Transverse colon (tissue), 4 donors: ENCODE data around the gene ZNFX1. TPM values are rescaled to one million over a fixed set of nuclear protein-coding genes. Genes with fewer than 3 reads are reported as not detected.

Experiments
- DNase-seq: peaks from one replicate; pipeline ENCODE4 v3.0.0-alpha.2; 2019
- H3K27ac ChIP-seq, 4 donors: fragments of 200-600 bp; sonication (generic); 2 replicates each; pipeline ENCODE4 v1.5.1; 2016 to 2018; ENCODE audit warnings: inconsistent platforms in 4 of 4
- H3K27me3 ChIP-seq: fragments of 200-600 bp; sonication (generic); 2 replicates; pipeline ENCODE4 v1.5.1; 2017; ENCODE audit warnings: inconsistent platforms
- H3K36me3 ChIP-seq, 4 donors: fragments of 200-600 bp; sonication (generic); 2 replicates each; pipeline ENCODE4 v1.5.1; 2017 to 2019; ENCODE audit warnings: inconsistent platforms in 4 of 4
- H3K4me1 ChIP-seq, 4 donors: fragments of 200-600 bp; sonication (generic); 2 replicates each; pipeline ENCODE4 v1.5.1; 2017 to 2020; ENCODE audit warnings: inconsistent platforms in 4 of 4
- H3K4me3 ChIP-seq, 4 donors: fragments of 200-600 bp; sonication (generic); 1 replicate in 1 of 4; 2 replicates in 3 of 4; pipeline versions ENCODE4 v1.5.1 to v1.6.1; 2017 to 2019; ENCODE audit warnings: inconsistent platforms in 4 of 4
- H3K9me3 ChIP-seq, 2 donors: fragments of 200-600 bp; sonication (generic); 2 replicates each; pipeline ENCODE4 v1.5.1; 2017 to 2019; ENCODE audit warnings: inconsistent platforms in 2 of 2
- EP300 ChIP-seq: sonication (generic); formaldehyde crosslinking; IDR thresholded peaks from one replicate; pipeline ENCODE4 v1.6.1; 2017; ENCODE audit warnings: antibody characterized with exemption, low read depth
- POLR2A ChIP-seq: fragments of 450-650 bp; IDR thresholded peaks from one replicate; pipeline ENCODE4 v1.6.1; 2016; ENCODE audit warnings: antibody characterized with exemption, mild to moderate bottlenecking, moderate library complexity
- POLR2AphosphoS5 ChIP-seq, 3 donors: sonication (generic); formaldehyde crosslinking; IDR thresholded peaks; one replicate each; pipeline ENCODE4 v1.6.1; 2016; ENCODE audit warnings: antibody characterized with exemption in 3 of 3
- WGBS, 2 donors: methylation state at CpG; one replicate each; pipeline ENCODE4 v1.1.5; 2018; ENCODE audit warnings: low coverage in 1 of 2; 5-methylcytosine and 5-hydroxymethylcytosine counted together
- in situ Hi-C, 4 donors: fragments of 200-750 bp; cut with MboI; loops; one replicate each; pipeline versions ENCODE4 v1.15.0 to v1.15.1; 2017; ENCODE audit warnings: low sequenced_read_pairs in 3 of 4, low pct_ligation_motif_present in 1 of 4, low pct_unique_long_range_greater_than_20kb in 1 of 4
- intact Hi-C: fragments of 100-400 bp; cut with DNase I; formaldehyde crosslinking; loops from one replicate; pipeline ENCODE4 v1.15.1; 2023; ENCODE audit warnings: low total_unique reads
- total RNA-seq, 4 donors: library from RNA; depleted of rRNA; stranded (reverse); fragments of >200 nt; gene quantifications; one replicate each; pipeline ENCODE4 v1.1.0, GENCODE V29; 2016
- TF ChIP-seq, protein P1 (sequence below), 5 experiments: fragments of 200-600 bp in 3 of 5; fragments of 450-650 bp in 2 of 5; sonication (generic) in 3 of 5; IDR thresholded peaks; 1 replicate in 2 of 5; 2 replicates in 3 of 5; pipeline ENCODE4 v1.5.1; 2016 to 2017; ENCODE audit warnings: antibody characterized with exemption in 5 of 5, inconsistent platforms in 3 of 5, mild to moderate bottlenecking in 2 of 5, moderate library complexity in 1 of 5

ZNFX1 gene
- total RNA-seq, 4 donors from 2014 or later: 29.1 to 35.4 (median 33.5) TPM

DNA sequence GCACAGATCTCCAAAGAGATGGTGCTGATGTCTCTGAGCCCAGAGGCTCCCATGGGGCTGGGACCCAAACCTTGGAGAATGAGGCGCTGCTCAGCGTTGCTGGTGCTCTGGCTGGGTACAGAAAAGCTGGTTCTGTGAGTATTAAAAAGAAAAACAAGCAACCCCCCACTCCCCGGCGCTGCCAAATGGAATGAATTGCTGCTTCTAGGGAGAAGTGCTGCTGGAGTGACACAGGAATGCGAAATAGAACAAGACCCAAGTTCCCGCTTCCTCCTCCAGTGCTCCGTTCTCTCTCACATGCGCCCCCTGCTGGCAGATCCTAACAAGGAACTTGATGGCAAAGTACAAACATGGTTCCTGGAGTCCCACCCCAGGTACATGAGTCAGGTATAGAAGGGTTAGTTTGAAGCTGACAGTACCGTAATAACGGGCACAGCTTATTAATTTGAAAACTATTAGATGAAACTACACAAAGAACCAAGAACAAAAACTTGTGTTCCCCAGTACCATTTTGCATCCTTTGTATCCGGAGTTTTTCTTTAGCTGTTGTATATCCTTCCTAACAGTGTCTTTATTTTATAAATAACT is 60.8 kb downstream of the ZNFX1 start:
- Histone ChIP-seq H3K4me1 (peaks cover 8 to 25% (median 19%) of the 10 kb centered on the region in 4 donors), H3K9me3 (no peaks in the 10 kb centered on the region), H3K36me3 (peaks cover 0 to 9% (median 2%) of the 10 kb centered on the region in 4 donors), H3K27ac (peak overlapping the region in 3 of 4 donors; percentile 41 to 60 (median 50)), H3K27me3 (no peaks in the 10 kb centered on the region), H3K4me3 (no peak overlapping the region)
- in situ Hi-C loops (loop anchor here (5.0 to 10.0 kb wide), 2 partner anchors 82 to 85 kb away; no protein-coding TSS in a partner anchor), intact Hi-C loops (loop anchor here (2.0 kb wide), 1 partner anchor 84 kb away; no protein-coding TSS in a partner anchor)
- DNase-seq: peak; percentile 98
- TF ChIP-seq, protein P1, sequence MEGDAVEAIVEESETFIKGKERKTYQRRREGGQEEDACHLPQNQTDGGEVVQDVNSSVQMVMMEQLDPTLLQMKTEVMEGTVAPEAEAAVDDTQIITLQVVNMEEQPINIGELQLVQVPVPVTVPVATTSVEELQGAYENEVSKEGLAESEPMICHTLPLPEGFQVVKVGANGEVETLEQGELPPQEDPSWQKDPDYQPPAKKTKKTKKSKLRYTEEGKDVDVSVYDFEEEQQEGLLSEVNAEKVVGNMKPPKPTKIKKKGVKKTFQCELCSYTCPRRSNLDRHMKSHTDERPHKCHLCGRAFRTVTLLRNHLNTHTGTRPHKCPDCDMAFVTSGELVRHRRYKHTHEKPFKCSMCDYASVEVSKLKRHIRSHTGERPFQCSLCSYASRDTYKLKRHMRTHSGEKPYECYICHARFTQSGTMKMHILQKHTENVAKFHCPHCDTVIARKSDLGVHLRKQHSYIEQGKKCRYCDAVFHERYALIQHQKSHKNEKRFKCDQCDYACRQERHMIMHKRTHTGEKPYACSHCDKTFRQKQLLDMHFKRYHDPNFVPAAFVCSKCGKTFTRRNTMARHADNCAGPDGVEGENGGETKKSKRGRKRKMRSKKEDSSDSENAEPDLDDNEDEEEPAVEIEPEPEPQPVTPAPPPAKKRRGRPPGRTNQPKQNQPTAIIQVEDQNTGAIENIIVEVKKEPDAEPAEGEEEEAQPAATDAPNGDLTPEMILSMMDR (IDR thresholded peaks at IDR 0.05): peak; percentile 88 to 96 (median 94)
- TF ChIP-seq EP300 (no peak), POLR2A (no peak), POLR2AphosphoS5 (IDR thresholded peaks at IDR 0.05) (peak in 1 of 3 donors; percentile 48)
- 22 to 28% methylated on average over 9 to 11 of the region's 11 CpGs for WGBS, 2 donors

DNA sequence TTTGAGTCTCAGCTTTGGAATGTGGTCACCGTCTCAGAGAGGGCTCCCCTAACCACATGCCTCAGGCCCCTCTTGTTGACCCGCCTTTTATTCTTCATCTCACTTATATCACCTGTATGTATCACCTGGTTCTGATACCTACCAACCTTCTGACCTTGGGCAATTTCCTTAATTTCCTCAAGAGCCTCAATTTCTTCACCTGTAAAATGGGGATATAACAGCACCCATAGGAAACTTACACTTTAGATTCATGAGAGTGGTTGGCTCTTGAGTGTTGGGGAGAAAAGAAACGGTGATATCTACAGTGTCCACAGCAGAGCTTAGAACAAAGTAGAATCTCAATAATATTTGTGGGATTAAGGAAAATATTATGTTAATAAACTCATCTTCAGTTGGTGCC is 62.6 kb downstream of the ZNFX1 start:
- WGBS, 2 donors: 87 to 94% methylated on average over 3 of the region's 3 CpGs
- no peaks in the 10 kb centered on the region for H3K9me3 ChIP-seq
- H3K4me1 ChIP-seq: peaks cover 4 to 18% (median 13%) of the 10 kb centered on the region in 4 donors
- H3K36me3 ChIP-seq: no peaks in the 10 kb centered on the region
- no peak for TF ChIP-seq POLR2A
- no peak for TF ChIP-seq EP300
- TF ChIP-seq, protein P1 (IDR thresholded peaks at IDR 0.05): no peak
- no peak for TF ChIP-seq POLR2AphosphoS5 (IDR thresholded peaks at IDR 0.05)
- DNase-seq: no peak
- intact Hi-C loops (no loop called here), in situ Hi-C loops (loop anchor here (5.0 to 10.0 kb wide), 2 partner anchors 80 to 83 kb away; no protein-coding TSS in a partner anchor)
- no peak overlapping the region for H3K4me3 ChIP-seq
- H3K27ac ChIP-seq: no peak overlapping the region
- no peaks in the 10 kb centered on the region for H3K27me3 ChIP-seq

DNA sequence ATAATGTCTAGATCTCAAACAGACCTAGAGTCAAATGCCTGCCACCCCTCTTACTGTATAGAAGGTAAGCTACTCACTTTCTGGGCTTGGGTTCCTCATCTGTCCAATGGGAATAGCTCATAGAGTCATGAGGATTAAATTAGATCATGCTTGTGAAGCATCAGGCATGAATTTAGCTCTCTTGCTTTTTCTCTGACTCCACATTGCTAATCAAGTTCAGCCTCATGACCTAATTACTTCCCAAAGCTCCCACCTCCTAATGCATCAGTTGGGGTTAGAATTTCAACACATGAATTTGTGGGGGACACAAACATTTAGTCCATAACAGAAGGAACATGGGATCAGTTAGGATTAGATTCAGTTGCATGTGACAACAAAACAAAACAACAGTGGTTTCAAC is 63.3 kb downstream of the ZNFX1 start:
- H3K4me1 ChIP-seq: peaks cover 0 to 15% (median 9%) of the 10 kb centered on the region in 4 donors
- no peak for DNase-seq
- in situ Hi-C loops: loop anchor here in 2 of 4 donors (10.0 kb wide), 1 partner anchor 80 kb away; no protein-coding TSS in a partner anchor
- no peaks in the 10 kb centered on the region for H3K36me3 ChIP-seq
- H3K27me3 ChIP-seq: no peaks in the 10 kb centered on the region
- no peak overlapping the region for H3K27ac ChIP-seq
- no peak overlapping the region for H3K4me3 ChIP-seq
- no peak for TF ChIP-seq POLR2AphosphoS5 (IDR thresholded peaks at IDR 0.05)
- no peak for TF ChIP-seq EP300
- TF ChIP-seq, protein P1 (IDR thresholded peaks at IDR 0.05): no peak
- no peak for TF ChIP-seq POLR2A
- no peaks in the 10 kb centered on the region for H3K9me3 ChIP-seq
- intact Hi-C loops: no loop called here

DNA sequence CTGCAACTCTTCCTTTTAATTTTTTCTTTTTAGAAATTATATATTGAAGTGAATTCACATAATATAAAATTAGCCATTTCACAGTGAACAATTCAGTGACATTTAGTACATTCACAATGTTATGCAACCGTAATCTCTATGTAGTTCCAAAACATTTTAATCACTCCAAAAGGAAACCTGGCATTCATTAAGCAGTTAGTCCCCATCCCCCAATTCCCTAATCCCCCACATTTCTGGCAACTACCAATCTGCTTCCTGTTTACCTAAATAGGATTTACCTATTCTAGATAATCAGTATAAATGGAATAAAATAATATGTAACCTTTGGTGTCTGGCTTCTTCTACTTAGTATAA is 67.1 kb downstream of the ZNFX1 start:
- intact Hi-C loops (no loop called here), in situ Hi-C loops (loop anchor here in 2 of 4 donors (10.0 kb wide), 1 partner anchor 76 kb away; no protein-coding TSS in a partner anchor)
- TF ChIP-seq, protein P1 (IDR thresholded peaks at IDR 0.05): no peak
- TF ChIP-seq EP300 (no peak), POLR2AphosphoS5 (IDR thresholded peaks at IDR 0.05) (no peak), POLR2A (no peak)
- WGBS, 2 donors: 67 to 73% methylated on average over 1 of the region's 1 CpG
- no peaks in the 10 kb centered on the region for H3K4me1 ChIP-seq
- no peaks in the 10 kb centered on the region for H3K36me3 ChIP-seq
- DNase-seq: no peak
- no peak overlapping the region for H3K27ac ChIP-seq
- H3K9me3 ChIP-seq: no peaks in the 10 kb centered on the region
- no peak overlapping the region for H3K4me3 ChIP-seq
- H3K27me3 ChIP-seq: no peaks in the 10 kb centered on the region
